GM12878 (cell line): ENCODE data around the gene SPTBN1. TPM values are rescaled to one million over a fixed set of nuclear protein-coding genes. Genes with fewer than 3 reads are reported as not detected.

Experiments
- ATAC-seq: fragments of 200-7000 bp; cut with Tn5 transposase; 3 replicates; pipeline ENCODE4 v1.9.1; 2020; ENCODE audit warnings: mild to moderate bottlenecking, moderate library complexity
- BruUV-seq: library from RNA; stranded (reverse); fragments of 400-500 nt; replicated peaks from 2 replicates; lab custom pipeline; 2021; lab: Mats Ljungman, UMichigan
- CTCF ChIA-PET: fragments of 300-600 bp; sonication (Branson Sonifier 250); formaldehyde crosslinking; extraction: SDS; loops from one replicate; lab custom pipeline; 2021; ENCODE audit warnings: inconsistent platforms; lab: Yijun Ruan, JAX
- POLR2A ChIA-PET: fragments of 350-600 bp; formaldehyde crosslinking; extraction: SDS; loops from one replicate; lab custom pipeline; 2021; ENCODE audit warnings: inconsistent platforms; lab: Charles Lee
- RAD21 ChIA-PET: fragments of 300-600 bp; sonication (Branson Sonifier 250); formaldehyde crosslinking; loops from one replicate; lab custom pipeline; 2023; ENCODE audit warnings: antibody characterized with exemption; ENCODE audit not compliant: unreplicated experiment; lab: Charles Lee
- SMC1A ChIA-PET: fragments of 300-600 bp; sonication (Branson Sonifier 250); formaldehyde crosslinking; loops from one replicate; lab custom pipeline; 2023; ENCODE audit not compliant: unreplicated experiment, uncharacterized antibody; lab: Charles Lee
- DNase-seq: peaks from one replicate; pipeline ENCODE4 v3.0.0-alpha.2; 2011; ENCODE audit warnings: low read depth, low spot score
- FAIRE-seq: peaks from 3 replicates; lab custom pipeline; 2011; peaks lifted over from hg19 to GRCh38; lab: Jason Lieb, UNC
- H2AFZ ChIP-seq: 2 replicates; pipeline ENCODE4 v1.6.0; 2011; ENCODE audit warnings: low read depth, low read length, control low read depth; ENCODE audit not compliant: control insufficient read depth
- H3K27ac ChIP-seq: 2 replicates; pipeline ENCODE4 v1.5.1; 2011; ENCODE audit warnings: control low read depth; ENCODE audit not compliant: control insufficient read depth, insufficient read depth
- H3K27me3 ChIP-seq, 2 experiments: replicated peaks in 1 of 2; 2 replicates each; pipeline versions ENCODE4 v1.6.0 to v1.6.1; 2011; ENCODE audit warnings: low read length in 1 of 2; ENCODE audit not compliant: control insufficient read depth in 2 of 2, insufficient read depth in 2 of 2
- H3K36me3 ChIP-seq, 2 experiments: 2 replicates each; pipeline ENCODE4 v1.5.1; 2011; ENCODE audit warnings: low read length in 1 of 2; ENCODE audit not compliant: control insufficient read depth in 2 of 2, insufficient read depth in 2 of 2
- H3K4me1 ChIP-seq: 2 replicates; pipeline ENCODE4 v1.6.1; 2011; ENCODE audit warnings: mild to moderate bottlenecking, low read length, moderate library complexity, mixed read lengths; ENCODE audit not compliant: control insufficient read depth, insufficient read depth
- H3K4me2 ChIP-seq: 2 replicates; pipeline ENCODE4 v1.6.0; 2011; ENCODE audit warnings: control low read depth; ENCODE audit not compliant: control insufficient read depth, insufficient read depth
- H3K4me3 ChIP-seq: fragments of 200-600 bp; sonication (generic); 2 replicates; pipeline ENCODE4 v1.5.1; 2016
- H3K79me2 ChIP-seq: 2 replicates; pipeline ENCODE4 v1.6.0; 2011; ENCODE audit warnings: low read length; ENCODE audit not compliant: control insufficient read depth, insufficient read depth
- H3K9ac ChIP-seq: 2 replicates; pipeline ENCODE4 v1.8.0; 2011; ENCODE audit warnings: low read length, control low read depth, mixed read lengths; ENCODE audit not compliant: control insufficient read depth, insufficient read depth
- H3K9me3 ChIP-seq: replicated peaks from 3 replicates; pipeline ENCODE4 v1.5.1; 2011; ENCODE audit warnings: mild to moderate bottlenecking, low read length; ENCODE audit not compliant: control insufficient read depth, insufficient read depth
- H4K20me1 ChIP-seq: 2 replicates; pipeline ENCODE4 v1.6.0; 2011; ENCODE audit not compliant: control insufficient read depth, insufficient read depth
- BMI1 ChIP-seq: fragments of 450-650 bp; IDR thresholded peaks from 2 replicates; pipeline ENCODE4 v1.6.1; 2016; ENCODE audit warnings: mild to moderate bottlenecking, moderate library complexity, borderline replicate concordance
- BRCA1 ChIP-seq: IDR thresholded peaks from 2 replicates; pipeline ENCODE4 v1.6.1; 2011; ENCODE audit warnings: low read depth, low read length, improper control_type of control experiment
- CHD1 ChIP-seq: IDR thresholded peaks from 2 replicates; pipeline ENCODE4 v1.6.1; 2012; ENCODE audit warnings: low read depth, low read length, improper control_type of control experiment
- RCOR1 ChIP-seq: conservative IDR thresholded peaks from 2 replicates; pipeline ENCODE4 v1.6.1; 2012; ENCODE audit warnings: low read depth, low read length, improper control_type of control experiment
- SIN3A ChIP-seq: IDR thresholded peaks from 2 replicates; pipeline ENCODE4 v1.6.1; 2012; ENCODE audit warnings: low read depth, low read length, improper control_type of control experiment
- TBL1XR1 ChIP-seq: IDR thresholded peaks from 2 replicates; pipeline ENCODE4 v1.6.1; 2012; ENCODE audit warnings: low read depth, low read length, improper control_type of control experiment
- WGBS: methylation state at CpG from one replicate; pipeline ENCODE4 v1.1.6; 2016; ENCODE audit warnings: low lambda C conversion rate; ENCODE audit not compliant: insufficient replicate concordance, insufficient coverage; ENCODE audit errors: missing lambda C conversion rate; 5-methylcytosine and 5-hydroxymethylcytosine counted together
- in situ Hi-C: fragments of 300-500 bp; cut with MboI; formaldehyde crosslinking; loops from 9 replicates; pipeline ENCODE4 v1.14.3; 2018; ENCODE audit warnings: mixed read lengths
- intact Hi-C: fragments of 100-400 bp; cut with micrococcal nuclease; formaldehyde crosslinking; loops from one replicate; pipeline ENCODE4 v1.14.2; 2022; ENCODE audit not compliant: unreplicated experiment
- polyA plus RNA-seq, 11 experiments: library from polyadenylated mRNA; depleted of rRNA in 4 of 11; unstranded in 6 of 11; stranded (reverse) in 5 of 11; fragments of >200 nt; fragmentation: Nextera tagmentation in 4 of 11; fragmentation: Illumina TruSeq in 1 of 11; extraction: Ambion mirVana in 4 of 11; extraction: Trizol in 1 of 11; gene quantifications; 1 replicate in 1 of 11; 2 replicates in 10 of 11; pipeline versions ENCODE4 v1.2.1 to v1.2.3, GENCODE V29; 2011 to 2016; ENCODE audit warnings: inconsistent platforms in 2 of 11, missing spikeins in 2 of 11, low read depth in 1 of 11
- total RNA-seq, 4 experiments: library from RNA; depleted of rRNA in 3 of 4; stranded (reverse); fragments of >200 nt in 3 of 4; fragmentation: Illumina TruSeq in 1 of 4; extraction: Trizol in 1 of 4; gene quantifications; 2 replicates each; pipeline versions ENCODE4 v1.2.1 to v1.2.3, GENCODE V29; 2013 to 2021
- TF ChIP-seq, protein P1 (sequence below): IDR thresholded peaks from 2 replicates; pipeline ENCODE4 v1.6.1; 2012; ENCODE audit warnings: low read length, inconsistent platforms
- TF ChIP-seq, protein P2 (sequence below): fragments of 450-650 bp; IDR thresholded peaks from 2 replicates; pipeline ENCODE4 v1.6.1; 2016; ENCODE audit warnings: mild to moderate bottlenecking, moderate library complexity, borderline replicate concordance
- TF ChIP-seq, protein P3 (sequence below): IDR thresholded peaks from 2 replicates; pipeline ENCODE4 v1.6.1; 2012; ENCODE audit warnings: low read depth, low read length, improper control_type of control experiment

The SPTBN1 gene
- total and polyA plus RNA-seq, 10 of the 15 experiments (the other 5 are each of a cell fraction or from before 2014, with no cell fraction given): 20.6 to 154 (median 76.7) TPM

DNA sequence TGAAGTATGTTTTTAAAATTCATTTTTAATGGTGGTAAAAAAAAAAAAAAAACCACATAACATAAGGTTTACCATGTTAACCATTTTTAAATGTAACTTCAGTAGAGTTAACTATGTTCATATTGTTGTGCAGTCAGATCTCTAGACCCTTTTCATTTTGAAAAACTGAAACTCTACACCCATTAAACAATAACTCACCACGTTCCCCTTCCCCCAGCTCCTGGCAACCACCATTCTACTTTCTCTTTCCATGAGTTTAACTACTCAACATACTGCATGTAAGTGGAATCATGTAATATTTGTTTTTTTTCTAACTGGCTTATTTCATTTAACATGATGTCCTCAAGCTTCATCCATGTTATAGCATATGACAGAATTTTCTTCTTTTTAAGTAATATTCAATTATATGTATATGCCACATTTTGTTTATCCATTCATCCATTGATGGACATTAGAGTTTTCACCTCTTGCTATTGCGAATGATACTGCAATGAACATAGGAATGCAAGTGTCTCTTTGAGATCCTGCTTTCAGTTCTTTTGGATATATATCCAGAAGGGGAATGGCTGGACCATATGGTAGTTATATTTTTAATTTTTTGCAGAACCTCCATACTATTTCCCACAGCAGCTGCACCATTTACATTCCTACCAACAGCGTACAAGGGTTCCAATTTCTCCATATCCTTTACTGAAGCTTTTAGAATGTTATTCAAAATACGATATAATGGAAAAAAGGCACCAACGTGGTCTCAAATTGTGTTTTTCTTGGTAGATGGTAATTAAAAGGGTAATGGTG, 91.0 kb downstream of the SPTBN1 start (continued):
- TF ChIP-seq BMI1 (no peak), RCOR1 (no peak), SIN3A (no peak)

DNA sequence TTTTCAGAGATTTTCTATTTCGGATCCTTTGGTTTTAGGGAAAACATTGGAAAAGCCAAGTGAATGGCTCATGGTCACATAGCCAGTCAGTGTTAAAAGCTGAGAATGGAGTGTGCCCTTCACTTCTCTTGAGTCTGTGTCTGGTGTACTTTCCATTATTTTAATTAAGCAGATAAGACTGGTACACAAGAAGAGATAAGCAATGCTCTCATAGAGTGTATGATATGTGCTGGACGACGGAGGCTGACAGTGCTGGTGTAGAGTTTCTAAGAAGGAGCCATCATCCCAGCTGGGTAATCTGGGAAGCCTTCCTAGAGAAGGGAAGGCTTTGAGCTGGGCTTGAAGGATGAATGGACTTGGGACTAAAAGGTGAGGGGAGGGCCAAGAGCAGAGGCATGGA, 93.3 kb downstream of the SPTBN1 start:
- ChIA-PET SMC1A (interaction anchor here (1.4 to 3.1 kb wide), 2 partner anchors 25 kb away, joined by 3 to 30 read pairs; no protein-coding TSS in a partner anchor), POLR2A (interaction anchor here (0.7 to 5.8 kb wide), 3 partner anchors 9 to 130 kb away, joined by 3 to 51 read pairs (median 5); no protein-coding TSS in a partner anchor), CTCF (interaction anchor here (0.7 to 4.2 kb wide), 3 partner anchors 18 to 33 kb away, joined by 3 to 15 read pairs (median 5); no protein-coding TSS in a partner anchor), RAD21 (interaction anchor here (1.5 kb wide), 1 partner anchor 9 kb away, joined by 5 read pairs; no protein-coding TSS in a partner anchor)
- Histone ChIP-seq H3K4me1 (peaks cover 17% of the 10 kb centered on the region), H3K79me2 (no peaks in the 10 kb centered on the region), H3K36me3 (no peaks in the 10 kb centered on the region), H3K4me2 (no peak overlapping the region), H3K27me3 (no peaks in the 10 kb centered on the region), H2AFZ (no peak overlapping the region), H3K27ac (no peak overlapping the region), H4K20me1 (no peaks in the 10 kb centered on the region), H3K4me3 (no peak overlapping the region), H3K9me3 (no peaks in the 10 kb centered on the region), H3K9ac (no peak overlapping the region)
- 84% methylated on average over 3 of the region's 3 CpGs for WGBS
- intact Hi-C loops: no loop called here
- in situ Hi-C loops: no loop called here
- no peak for ATAC-seq
- BruUV-seq: no TSS peak
- DNase-seq: no peak
- FAIRE-seq: no peak
- TF ChIP-seq, protein P1, sequence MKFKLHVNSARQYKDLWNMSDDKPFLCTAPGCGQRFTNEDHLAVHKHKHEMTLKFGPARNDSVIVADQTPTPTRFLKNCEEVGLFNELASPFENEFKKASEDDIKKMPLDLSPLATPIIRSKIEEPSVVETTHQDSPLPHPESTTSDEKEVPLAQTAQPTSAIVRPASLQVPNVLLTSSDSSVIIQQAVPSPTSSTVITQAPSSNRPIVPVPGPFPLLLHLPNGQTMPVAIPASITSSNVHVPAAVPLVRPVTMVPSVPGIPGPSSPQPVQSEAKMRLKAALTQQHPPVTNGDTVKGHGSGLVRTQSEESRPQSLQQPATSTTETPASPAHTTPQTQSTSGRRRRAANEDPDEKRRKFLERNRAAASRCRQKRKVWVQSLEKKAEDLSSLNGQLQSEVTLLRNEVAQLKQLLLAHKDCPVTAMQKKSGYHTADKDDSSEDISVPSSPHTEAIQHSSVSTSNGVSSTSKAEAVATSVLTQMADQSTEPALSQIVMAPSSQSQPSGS: no peak
- TF ChIP-seq BRCA1 (no peak), TBL1XR1 (no peak), CHD1 (no peak)
- TF ChIP-seq, protein P2, sequence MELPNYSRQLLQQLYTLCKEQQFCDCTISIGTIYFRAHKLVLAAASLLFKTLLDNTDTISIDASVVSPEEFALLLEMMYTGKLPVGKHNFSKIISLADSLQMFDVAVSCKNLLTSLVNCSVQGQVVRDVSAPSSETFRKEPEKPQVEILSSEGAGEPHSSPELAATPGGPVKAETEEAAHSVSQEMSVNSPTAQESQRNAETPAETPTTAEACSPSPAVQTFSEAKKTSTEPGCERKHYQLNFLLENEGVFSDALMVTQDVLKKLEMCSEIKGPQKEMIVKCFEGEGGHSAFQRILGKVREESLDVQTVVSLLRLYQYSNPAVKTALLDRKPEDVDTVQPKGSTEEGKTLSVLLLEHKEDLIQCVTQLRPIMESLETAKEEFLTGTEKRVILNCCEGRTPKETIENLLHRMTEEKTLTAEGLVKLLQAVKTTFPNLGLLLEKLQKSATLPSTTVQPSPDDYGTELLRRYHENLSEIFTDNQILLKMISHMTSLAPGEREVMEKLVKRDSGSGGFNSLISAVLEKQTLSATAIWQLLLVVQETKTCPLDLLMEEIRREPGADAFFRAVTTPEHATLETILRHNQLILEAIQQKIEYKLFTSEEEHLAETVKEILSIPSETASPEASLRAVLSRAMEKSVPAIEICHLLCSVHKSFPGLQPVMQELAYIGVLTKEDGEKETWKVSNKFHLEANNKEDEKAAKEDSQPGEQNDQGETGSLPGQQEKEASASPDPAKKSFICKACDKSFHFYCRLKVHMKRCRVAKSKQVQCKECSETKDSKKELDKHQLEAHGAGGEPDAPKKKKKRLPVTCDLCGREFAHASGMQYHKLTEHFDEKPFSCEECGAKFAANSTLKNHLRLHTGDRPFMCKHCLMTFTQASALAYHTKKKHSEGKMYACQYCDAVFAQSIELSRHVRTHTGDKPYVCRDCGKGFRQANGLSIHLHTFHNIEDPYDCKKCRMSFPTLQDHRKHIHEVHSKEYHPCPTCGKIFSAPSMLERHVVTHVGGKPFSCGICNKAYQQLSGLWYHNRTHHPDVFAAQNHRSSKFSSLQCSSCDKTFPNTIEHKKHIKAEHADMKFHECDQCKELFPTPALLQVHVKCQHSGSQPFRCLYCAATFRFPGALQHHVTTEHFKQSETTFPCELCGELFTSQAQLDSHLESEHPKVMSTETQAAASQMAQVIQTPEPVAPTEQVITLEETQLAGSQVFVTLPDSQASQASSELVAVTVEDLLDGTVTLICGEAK: no peak
- TF ChIP-seq, protein P3, sequence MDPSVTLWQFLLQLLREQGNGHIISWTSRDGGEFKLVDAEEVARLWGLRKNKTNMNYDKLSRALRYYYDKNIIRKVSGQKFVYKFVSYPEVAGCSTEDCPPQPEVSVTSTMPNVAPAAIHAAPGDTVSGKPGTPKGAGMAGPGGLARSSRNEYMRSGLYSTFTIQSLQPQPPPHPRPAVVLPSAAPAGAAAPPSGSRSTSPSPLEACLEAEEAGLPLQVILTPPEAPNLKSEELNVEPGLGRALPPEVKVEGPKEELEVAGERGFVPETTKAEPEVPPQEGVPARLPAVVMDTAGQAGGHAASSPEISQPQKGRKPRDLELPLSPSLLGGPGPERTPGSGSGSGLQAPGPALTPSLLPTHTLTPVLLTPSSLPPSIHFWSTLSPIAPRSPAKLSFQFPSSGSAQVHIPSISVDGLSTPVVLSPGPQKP: no peak
